ENCODE measurements around the gene SLC5A9.
"Not testable (repeated sequence)": the region's sequence is repeated elsewhere in the genome, so short reads cannot be mapped to it uniquely, and the experiment has no call there.

SLC5A9 gene

GRCh38 chr1:48222501-48223242 is at the start of gene SLC5A9:
Gene SLC5A9 (plus strand): TSS chr1:48222716. CDS start chr1:48222737, 21 bp downstream.
- no peak for DNase-seq (ENCODE audit: low read depth)

- DNase-seq (ENCODE audit: low read depth) = no peak
These were observed 47.4 kb upstream of the SLC5A9 start for GRCh38 chr1:48175116-48175515.

GRCh38 chr1:48177257-48177656 is 45.3 kb upstream of the SLC5A9 start:
- no peak for DNase-seq (ENCODE audit: low read depth)

GRCh38 chr1:48181669-48182367 is 40.7 kb upstream of the SLC5A9 start:
- no peak for DNase-seq (ENCODE audit: low read depth)

- DNase-seq (ENCODE audit: low read depth) = no peak
These were observed 40.1 kb upstream of the SLC5A9 start for GRCh38 chr1:48182439-48182838.

GRCh38 chr1:48186306-48186839 is 36.1 kb upstream of the SLC5A9 start:
- DNase-seq (ENCODE audit: low read depth) = no peak

GRCh38 chr1:48187969-48188563 is 34.5 kb upstream of the SLC5A9 start:
- no peak for DNase-seq (ENCODE audit: low read depth)

GRCh38 chr1:48190881-48191280 is 31.6 kb upstream of the SLC5A9 start:
- DNase-seq (ENCODE audit: low read depth) = no peak

- no peak for DNase-seq (ENCODE audit: low read depth)
These were observed 27.7 kb upstream of the SLC5A9 start for GRCh38 chr1:48194801-48195200.

GRCh38 chr1:48196237-48196636 is 26.3 kb upstream of the SLC5A9 start:
- no peak for DNase-seq (ENCODE audit: low read depth)

GRCh38 chr1:48198970-48199369 is 23.5 kb upstream of the SLC5A9 start:
- no peak for DNase-seq (ENCODE audit: low read depth)

GRCh38 chr1:48200166-48200900 is 22.2 kb upstream of the SLC5A9 start:
- DNase-seq (ENCODE audit: low read depth) = no peak

GRCh38 chr1:48202030-48202752 is 20.3 kb upstream of the SLC5A9 start:
- DNase-seq (ENCODE audit: low read depth) = peak; percentile 51

- DNase-seq (ENCODE audit: low read depth) = no peak
These were observed 19.1 kb upstream of the SLC5A9 start for GRCh38 chr1:48203287-48203900.

- DNase-seq (ENCODE audit: low read depth) = no peak
These were observed 17.0 kb upstream of the SLC5A9 start for GRCh38 chr1:48205522-48205921.

GRCh38 chr1:48206371-48206770 is 16.1 kb upstream of the SLC5A9 start:
- DNase-seq (ENCODE audit: low read depth) = no peak

- DNase-seq (ENCODE audit: low read depth) = no peak
These were observed 15.4 kb upstream of the SLC5A9 start for GRCh38 chr1:48207131-48207530.

GRCh38 chr1:48207536-48208075 is 14.9 kb upstream of the SLC5A9 start:
- no peak for DNase-seq (ENCODE audit: low read depth)

GRCh38 chr1:48208251-48208650 is 14.3 kb upstream of the SLC5A9 start:
- DNase-seq (ENCODE audit: low read depth) = no peak

GRCh38 chr1:48208652-48209051 is 13.9 kb upstream of the SLC5A9 start:
- DNase-seq (ENCODE audit: low read depth) = no peak

GRCh38 chr1:48213462-48213861 is 9.1 kb upstream of the SLC5A9 start:
- not testable (repeated sequence) for DNase-seq (ENCODE audit: low read depth)

Measured in activated T-cell treated with anti-CD3 and anti-CD28 coated beads for 1 hour (primary cell).